ENCODE results near the gene SEMA3G. TPM values are rescaled to one million over a fixed set of nuclear protein-coding genes. Genes with fewer than 3 reads are reported as not detected.

The SEMA3G gene
- total RNA-seq, 1 experiment from 2014 or later: 1.6 TPM

DNA sequence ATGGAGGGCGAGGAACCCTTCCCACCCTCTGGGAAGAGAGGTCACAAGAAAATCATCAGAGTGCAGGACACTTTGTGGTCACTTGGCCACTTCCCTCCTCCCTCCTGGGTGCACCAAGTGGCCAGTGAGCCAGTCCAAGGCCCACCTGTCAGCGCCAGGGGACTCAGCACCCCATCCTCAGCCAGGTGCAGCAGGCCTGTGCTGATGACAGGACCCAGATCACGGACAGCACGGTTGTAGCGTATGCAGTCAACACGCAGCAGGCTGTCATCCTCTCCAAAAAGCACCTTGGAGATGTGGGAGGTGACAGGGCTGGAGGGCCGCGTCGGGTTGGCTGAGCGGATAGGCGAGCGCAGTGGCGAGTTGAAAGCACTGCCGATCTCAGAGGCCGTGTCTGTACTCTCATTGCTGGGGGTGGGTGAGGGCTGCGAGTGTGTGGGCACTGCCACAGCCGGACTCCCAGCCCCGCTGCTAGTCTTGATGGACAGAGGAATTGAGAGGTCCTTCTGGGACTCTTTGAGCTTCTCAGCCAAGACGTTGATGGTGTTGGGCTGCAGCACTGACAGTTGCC is 41.5 kb downstream of the SEMA3G start (continued):
- TF ChIP-seq, protein P1, sequence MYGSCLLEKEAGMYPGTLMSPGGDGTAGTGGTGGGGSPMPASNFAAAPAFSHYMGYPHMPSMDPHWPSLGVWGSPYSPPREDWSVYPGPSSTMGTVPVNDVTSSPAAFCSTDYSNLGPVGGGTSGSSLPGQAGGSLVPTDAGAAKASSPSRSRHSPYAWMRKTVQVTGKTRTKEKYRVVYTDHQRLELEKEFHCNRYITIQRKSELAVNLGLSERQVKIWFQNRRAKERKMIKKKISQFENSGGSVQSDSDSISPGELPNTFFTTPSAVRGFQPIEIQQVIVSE (CRISPR knock-in tag; IDR thresholded peaks at IDR 0.05; ENCODE audit: borderline replicate concordance): no peak
- TF ChIP-seq E2F4 (CRISPR knock-in tag; IDR thresholded peaks at IDR 0.05; ENCODE audit: borderline replicate concordance, low read depth): no peak
- TF ChIP-seq ESRRA (CRISPR knock-in tag; IDR thresholded peaks at IDR 0.05; ENCODE audit: borderline replicate concordance): no peak
- TF ChIP-seq SOX15 (CRISPR knock-in tag; IDR thresholded peaks at IDR 0.05): no peak
- TF ChIP-seq NR1H2 (CRISPR knock-in tag; IDR thresholded peaks at IDR 0.05): no peak
- TF ChIP-seq GRHL2 (CRISPR knock-in tag; IDR thresholded peaks at IDR 0.05; ENCODE audit: insufficient replicate concordance, severe bottlenecking): no peak
- no peak for TF ChIP-seq PRRX2 (CRISPR knock-in tag; IDR thresholded peaks at IDR 0.05)
- TF ChIP-seq NR2C2 (CRISPR knock-in tag; IDR thresholded peaks at IDR 0.05): no peak

GRCh38 chr3:52402706-52403270 is 42.1 kb downstream of the SEMA3G start:
- Mint-ChIP-seq H3K4me3 (no peak overlapping the region), H3K36me3 (peaks cover 45% of the 10 kb centered on the region), H3K27ac (no peak overlapping the region), H3K4me1 (no peaks in the 10 kb centered on the region), H3K9me3 (no peaks in the 10 kb centered on the region), H3K27me3 (ENCODE audit: low read depth) (no peaks in the 10 kb centered on the region)
- ATAC-seq (no peak), DNase-seq (ENCODE audit: low spot score) (no peak)
- CTCF ChIA-PET: interaction anchor here (2.5 kb wide), 1 partner anchor 14 kb away, joined by 11 read pairs; no protein-coding TSS in a partner anchor
- no peak for TF ChIP-seq ZNF512 (CRISPR knock-in tag; IDR thresholded peaks at IDR 0.05; ENCODE audit: borderline replicate concordance)
- TF ChIP-seq NR3C1 (CRISPR knock-in tag; conservative IDR thresholded peaks at IDR 0.05; ENCODE audit: low read depth): no peak
- TF ChIP-seq, protein P2, sequence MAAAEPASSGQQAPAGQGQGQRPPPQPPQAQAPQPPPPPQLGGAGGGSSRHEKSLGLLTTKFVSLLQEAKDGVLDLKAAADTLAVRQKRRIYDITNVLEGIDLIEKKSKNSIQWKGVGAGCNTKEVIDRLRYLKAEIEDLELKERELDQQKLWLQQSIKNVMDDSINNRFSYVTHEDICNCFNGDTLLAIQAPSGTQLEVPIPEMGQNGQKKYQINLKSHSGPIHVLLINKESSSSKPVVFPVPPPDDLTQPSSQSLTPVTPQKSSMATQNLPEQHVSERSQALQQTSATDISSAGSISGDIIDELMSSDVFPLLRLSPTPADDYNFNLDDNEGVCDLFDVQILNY (CRISPR knock-in tag; IDR thresholded peaks at IDR 0.05): no peak
- no peak for TF ChIP-seq ZBTB21 (CRISPR knock-in tag; IDR thresholded peaks at IDR 0.05; ENCODE audit: borderline replicate concordance)
- no peak for TF ChIP-seq TCF7 (CRISPR knock-in tag; IDR thresholded peaks at IDR 0.05; ENCODE audit: low read depth)
- no peak for TF ChIP-seq ZNF396 (CRISPR knock-in tag; IDR thresholded peaks at IDR 0.05; ENCODE audit: borderline replicate concordance)
- no peak for TF ChIP-seq CREB1 (CRISPR knock-in tag; IDR thresholded peaks at IDR 0.05)
- no peak for TF ChIP-seq ATF2 (CRISPR knock-in tag; IDR thresholded peaks at IDR 0.05; ENCODE audit: borderline replicate concordance, low read depth)
- TF ChIP-seq EMX1 (CRISPR knock-in tag; IDR thresholded peaks at IDR 0.05): no peak
- TF ChIP-seq, protein P3, sequence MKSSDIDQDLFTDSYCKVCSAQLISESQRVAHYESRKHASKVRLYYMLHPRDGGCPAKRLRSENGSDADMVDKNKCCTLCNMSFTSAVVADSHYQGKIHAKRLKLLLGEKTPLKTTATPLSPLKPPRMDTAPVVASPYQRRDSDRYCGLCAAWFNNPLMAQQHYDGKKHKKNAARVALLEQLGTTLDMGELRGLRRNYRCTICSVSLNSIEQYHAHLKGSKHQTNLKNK (CRISPR knock-in tag; IDR thresholded peaks at IDR 0.05): no peak
- TF ChIP-seq CTCF (IDR thresholded peaks at IDR 0.05): no peak
- TF ChIP-seq SMAD4 (CRISPR knock-in tag; IDR thresholded peaks at IDR 0.05): no peak
- TF ChIP-seq SMAD3 (CRISPR knock-in tag; IDR thresholded peaks at IDR 0.05; ENCODE audit: borderline replicate concordance): no peak
- TF ChIP-seq, protein P1 (CRISPR knock-in tag; IDR thresholded peaks at IDR 0.05; ENCODE audit: borderline replicate concordance): no peak
- TF ChIP-seq IRF2 (CRISPR knock-in tag; IDR thresholded peaks at IDR 0.05; ENCODE audit: borderline replicate concordance, low read depth): no peak
- POLR2A ChIA-PET: no interaction called here
